Measurements from ENCODE around the gene LYST.

DNA sequence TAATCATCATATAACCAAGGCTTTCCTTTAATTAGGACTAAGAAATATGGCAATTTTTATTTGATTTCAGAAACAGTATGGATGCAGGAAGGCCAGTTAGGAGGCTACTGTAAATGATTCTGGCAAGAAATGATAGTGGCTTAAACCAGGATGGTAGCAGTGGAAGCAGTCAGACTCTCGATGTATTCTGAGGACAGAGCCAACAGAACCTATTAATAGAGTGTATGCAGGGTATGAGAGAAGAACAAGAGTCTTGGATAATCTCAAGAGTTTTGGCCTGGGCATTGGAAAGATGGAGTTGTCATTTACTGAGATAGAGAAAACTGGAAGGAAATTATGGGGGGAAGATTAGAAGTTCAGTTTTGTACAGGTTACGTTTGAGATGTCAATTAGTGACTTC lies 143.8 kb downstream of the LYST start:
- no peak for TF ChIP-seq EZH2phosphoT487 (conservative IDR thresholded peaks at IDR 0.05; ENCODE audit: low read length)
- TF ChIP-seq, protein P1, sequence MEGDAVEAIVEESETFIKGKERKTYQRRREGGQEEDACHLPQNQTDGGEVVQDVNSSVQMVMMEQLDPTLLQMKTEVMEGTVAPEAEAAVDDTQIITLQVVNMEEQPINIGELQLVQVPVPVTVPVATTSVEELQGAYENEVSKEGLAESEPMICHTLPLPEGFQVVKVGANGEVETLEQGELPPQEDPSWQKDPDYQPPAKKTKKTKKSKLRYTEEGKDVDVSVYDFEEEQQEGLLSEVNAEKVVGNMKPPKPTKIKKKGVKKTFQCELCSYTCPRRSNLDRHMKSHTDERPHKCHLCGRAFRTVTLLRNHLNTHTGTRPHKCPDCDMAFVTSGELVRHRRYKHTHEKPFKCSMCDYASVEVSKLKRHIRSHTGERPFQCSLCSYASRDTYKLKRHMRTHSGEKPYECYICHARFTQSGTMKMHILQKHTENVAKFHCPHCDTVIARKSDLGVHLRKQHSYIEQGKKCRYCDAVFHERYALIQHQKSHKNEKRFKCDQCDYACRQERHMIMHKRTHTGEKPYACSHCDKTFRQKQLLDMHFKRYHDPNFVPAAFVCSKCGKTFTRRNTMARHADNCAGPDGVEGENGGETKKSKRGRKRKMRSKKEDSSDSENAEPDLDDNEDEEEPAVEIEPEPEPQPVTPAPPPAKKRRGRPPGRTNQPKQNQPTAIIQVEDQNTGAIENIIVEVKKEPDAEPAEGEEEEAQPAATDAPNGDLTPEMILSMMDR (IDR thresholded peaks at IDR 0.05; ENCODE audit: insufficient read depth, low read length, poor library complexity, severe bottlenecking), result no peak
